H9 (cell line): ENCODE measurements around the gene SF3A2. TPM values are rescaled to one million over a fixed set of nuclear protein-coding genes. Genes with fewer than 3 reads are reported as not detected.
A peak's percentile ranks its signal among the peaks of the same experiment; 100 is the strongest.

Experiments
- DNase-seq: peaks from one replicate; pipeline ENCODE4 v3.0.0-alpha.2; 2017
- H2AFZ ChIP-seq: one replicate; pipeline ENCODE4 v1.6.1; 2013; ENCODE audit warnings: mild to moderate bottlenecking, low read length, control low read depth, moderate library complexity
- H2AK5ac ChIP-seq: 2 replicates; pipeline ENCODE4 v1.6.1; 2013; ENCODE audit warnings: low read length, control low read depth, mixed read lengths; ENCODE audit not compliant: insufficient read length
- H2BK120ac ChIP-seq: one replicate; pipeline ENCODE4 v1.6.1; 2013; ENCODE audit warnings: low read depth, mild to moderate bottlenecking, low read length, control low read depth, inconsistent platforms; ENCODE audit not compliant: poor library complexity, severe bottlenecking
- H2BK12ac ChIP-seq: 2 replicates; pipeline ENCODE4 v1.6.1; 2013; ENCODE audit warnings: low read length, control low read depth, mixed read lengths, low read depth; ENCODE audit not compliant: insufficient read length
- H2BK15ac ChIP-seq: 2 replicates; pipeline ENCODE4 v1.6.1; 2013; ENCODE audit warnings: low read depth, low read length, control low read depth
- H2BK20ac ChIP-seq: one replicate; pipeline ENCODE4 v1.6.1; 2013; ENCODE audit warnings: low read depth, mild to moderate bottlenecking, low read length, control low read depth, inconsistent platforms; ENCODE audit not compliant: poor library complexity, severe bottlenecking
- H2BK5ac ChIP-seq: 2 replicates; pipeline ENCODE4 v1.6.1; 2013; ENCODE audit warnings: low read length, control low read depth, mixed read lengths; ENCODE audit not compliant: insufficient read length
- H3K14ac ChIP-seq: 2 replicates; pipeline ENCODE4 v1.6.1; 2013; ENCODE audit warnings: low read length, control low read depth; ENCODE audit not compliant: insufficient read depth
- H3K18ac ChIP-seq: 2 replicates; pipeline ENCODE4 v1.6.1; 2013; ENCODE audit warnings: low read depth, mild to moderate bottlenecking, mixed read lengths, low read length, control low read depth; ENCODE audit not compliant: insufficient read length
- H3K23ac ChIP-seq: 2 replicates; pipeline ENCODE4 v1.6.1; 2013; ENCODE audit warnings: low read length, control low read depth, mixed read lengths, low read depth; ENCODE audit not compliant: insufficient read length
- H3K23me2 ChIP-seq: 2 replicates; pipeline ENCODE4 v1.6.1; 2013; ENCODE audit warnings: low read depth, mild to moderate bottlenecking, mixed read lengths, low read length, control low read depth; ENCODE audit not compliant: insufficient read length, poor library complexity, severe bottlenecking
- H3K27ac ChIP-seq: 2 replicates; pipeline ENCODE4 v1.5.1; 2013; ENCODE audit warnings: low read length, control low read depth, mixed read lengths, low read depth; ENCODE audit not compliant: insufficient read length
- H3K27me3 ChIP-seq: 2 replicates; pipeline ENCODE4 v1.6.1; 2013; ENCODE audit warnings: low read length, control low read depth, inconsistent platforms; ENCODE audit not compliant: insufficient read depth
- H3K4ac ChIP-seq: 2 replicates; pipeline ENCODE4 v1.6.1; 2013; ENCODE audit warnings: low read depth, mild to moderate bottlenecking, control low read depth, inconsistent platforms, low read length, moderate library complexity
- H3K4me1 ChIP-seq: 2 replicates; pipeline ENCODE4 v1.6.1; 2013; ENCODE audit warnings: low read length, control low read depth, inconsistent platforms; ENCODE audit not compliant: insufficient read depth
- H3K4me2 ChIP-seq: 2 replicates; pipeline ENCODE4 v1.6.1; 2013; ENCODE audit warnings: low read length, control low read depth, mixed read lengths; ENCODE audit not compliant: insufficient read length, insufficient read depth
- H3K56ac ChIP-seq: 2 replicates; pipeline ENCODE4 v1.6.1; 2013; ENCODE audit warnings: low read depth, mild to moderate bottlenecking, mixed read lengths, low read length, control low read depth; ENCODE audit not compliant: insufficient read length
- H3K79me1 ChIP-seq: 2 replicates; pipeline ENCODE4 v1.6.1; 2013; ENCODE audit warnings: low read depth, mild to moderate bottlenecking, moderate library complexity, low read length, control low read depth, inconsistent platforms; ENCODE audit not compliant: insufficient read depth, poor library complexity, severe bottlenecking
- H3K79me2 ChIP-seq: 2 replicates; pipeline ENCODE4 v1.6.1; 2013; ENCODE audit warnings: low read length, control low read depth, inconsistent platforms; ENCODE audit not compliant: insufficient read depth
- H3K9ac ChIP-seq: 2 replicates; pipeline ENCODE4 v1.6.1; 2013; ENCODE audit warnings: low read length, control low read depth, mixed read lengths; ENCODE audit not compliant: insufficient read length; ENCODE audit errors: extremely low read depth
- H3K9me3 ChIP-seq: one replicate; pipeline ENCODE4 v1.6.1; 2013; ENCODE audit warnings: low read depth, low read length, inconsistent platforms; ENCODE audit not compliant: control insufficient read depth
- H3T11ph ChIP-seq: one replicate; pipeline ENCODE4 v1.6.1; 2013; ENCODE audit warnings: mild to moderate bottlenecking, low read length, control low read depth, inconsistent platforms
- H4K20me1 ChIP-seq: one replicate; pipeline ENCODE4 v1.6.1; 2013; ENCODE audit not compliant: control insufficient read depth, insufficient read length, insufficient read depth
- H4K5ac ChIP-seq: 2 replicates; pipeline ENCODE4 v1.6.1; 2013; ENCODE audit warnings: low read depth, mild to moderate bottlenecking, mixed read lengths, low read length, control low read depth; ENCODE audit not compliant: insufficient read length
- H4K8ac ChIP-seq: replicated peaks from 2 replicates; pipeline ENCODE4 v1.6.1; 2013; ENCODE audit warnings: low read length, control low read depth, mixed read lengths, low read depth; ENCODE audit not compliant: insufficient read length
- H4K91ac ChIP-seq: 2 replicates; pipeline ENCODE4 v1.6.1; 2013; ENCODE audit warnings: low read depth, mild to moderate bottlenecking, moderate library complexity, mixed read lengths, low read length, control low read depth; ENCODE audit not compliant: insufficient read length
- H3K27ac Mint-ChIP-seq, 3 experiments: 2 replicates in 2 of 3; 3 replicates in 1 of 3; pipeline ENCODE4 v1.8.0; 2020 to 2021; ENCODE audit warnings: mixed read lengths in 3 of 3, mild to moderate bottlenecking in 1 of 3, moderate library complexity in 1 of 3
- H3K27me3 Mint-ChIP-seq: 2 replicates; pipeline ENCODE4 v1.8.0; 2021; ENCODE audit warnings: low read depth, mild to moderate bottlenecking, moderate library complexity, mixed read lengths
- H3K36me3 Mint-ChIP-seq, 3 experiments: 2 replicates in 2 of 3; 3 replicates in 1 of 3; pipeline ENCODE4 v1.8.0; 2020 to 2021; ENCODE audit warnings: low read depth in 3 of 3, mixed read lengths in 3 of 3; ENCODE audit not compliant: insufficient read depth in 1 of 3
- H3K4me1 Mint-ChIP-seq, 2 experiments: 2 replicates each; pipeline ENCODE4 v1.8.0; 2020; ENCODE audit warnings: mixed read lengths in 2 of 2
- H3K4me3 Mint-ChIP-seq, 2 experiments: 2 replicates in 1 of 2; 3 replicates in 1 of 2; pipeline ENCODE4 v1.8.0; 2020 to 2021; ENCODE audit warnings: mild to moderate bottlenecking in 2 of 2, mixed read lengths in 2 of 2, moderate library complexity in 1 of 2
- H3K9me3 Mint-ChIP-seq, 2 experiments: 2 replicates in 1 of 2; 3 replicates in 1 of 2; pipeline ENCODE4 v1.8.0; 2020; ENCODE audit warnings: mild to moderate bottlenecking in 2 of 2, mixed read lengths in 2 of 2, moderate library complexity in 1 of 2
- CTCF ChIP-seq: fragments of 200-600 bp; sonication (generic); conservative IDR thresholded peaks from 3 replicates; pipeline ENCODE4 v1.8.0; 2021; ENCODE audit warnings: antibody characterized with exemption, mild to moderate bottlenecking
- WGBS: extraction: QIAGEN DNeasy Blood & Tissue Kit; methylation state at CpG from one replicate; pipeline ENCODE4 v1.1.7; 2013; ENCODE audit warnings: missing lambda C conversion rate, low lambda C conversion rate, mixed read lengths; ENCODE audit not compliant: insufficient read length; ENCODE audit errors: extremely low coverage; 5-methylcytosine and 5-hydroxymethylcytosine counted together
- total RNA-seq: library from RNA; stranded (reverse); gene quantifications from 2 replicates; pipeline ENCODE4 v1.2.1, GENCODE V29; 2021

SF3A2 gene
- total RNA-seq, 1 experiment from 2014 or later, result 166 TPM

- Mint-ChIP-seq H3K36me3 (peaks cover 15 to 54% (median 54%) of the 10 kb centered on the region in 3 experiments), H3K4me1 (peaks cover 40 to 48% of the 10 kb centered on the region in 2 experiments), H3K27ac (peak overlapping the region; percentile 91 to 95 (median 94); a peak in 6 of 7 replicates), H3K4me3 (peak overlapping the region; percentile 96 to 97), H3K9me3 (peaks cover 0 to 3% of the 10 kb centered on the region in 2 experiments; a peak in 1 of 5 replicates), H3K27me3 (no peaks in the 10 kb centered on the region; the same call in 1 of the 2 replicates)
- no peak for DNase-seq
- no peak overlapping the region for H4K8ac ChIP-seq
- no peak overlapping the region for H3K4ac ChIP-seq
- peaks cover 51% of the 10 kb centered on the region for H3K79me2 ChIP-seq
- no peak overlapping the region for H2BK20ac ChIP-seq
- no peak overlapping the region for H2BK5ac ChIP-seq
- H4K91ac ChIP-seq, result no peak overlapping the region
- H3K4me2 ChIP-seq, result peak overlapping the region; percentile 47
- no peak overlapping the region for H2AFZ ChIP-seq
- H3T11ph ChIP-seq, result no peak overlapping the region
- H2BK15ac ChIP-seq, result no peak overlapping the region
- no peaks in the 10 kb centered on the region for H3K9me3 ChIP-seq
- H3K79me1 ChIP-seq, result peaks cover 9% of the 10 kb centered on the region
- H2BK120ac ChIP-seq, result no peak overlapping the region
- peak overlapping the region; percentile 87 for H3K14ac ChIP-seq
- H3K56ac ChIP-seq, result no peak overlapping the region
- H4K20me1 ChIP-seq, result peaks cover 2% of the 10 kb centered on the region
- H3K23ac ChIP-seq, result no peak overlapping the region
- no peaks in the 10 kb centered on the region for H3K27me3 ChIP-seq
- H3K9ac ChIP-seq, result peak overlapping the region; percentile 72
- H3K23me2 ChIP-seq, result peaks cover 9% of the 10 kb centered on the region
- H2BK12ac ChIP-seq, result no peak overlapping the region
- peaks cover 4% of the 10 kb centered on the region; the same call in 1 of the 2 replicates for H3K4me1 ChIP-seq
- no CpG with 5 or more reads among the region's 43 CpGs for WGBS
- H4K5ac ChIP-seq, result no peak overlapping the region
- TF ChIP-seq CTCF, result no peak
- H3K18ac ChIP-seq, result peak overlapping the region; percentile 90
- no peak overlapping the region for H2AK5ac ChIP-seq
- H3K27ac ChIP-seq, result no peak overlapping the region
Measured at GRCh38 chr19:2237051-2237868, 636 bp downstream of the SF3A2 start.
